DOHH2 (cell line): ENCODE measurements around the gene JOSD2.

Source experiments
- CTCF ChIP-seq: fragments of 200-600 bp; sonication (generic); IDR thresholded peaks from one replicate; pipeline ENCODE4 v1.5.1; 2014; ENCODE audit warnings: antibody characterized with exemption, mild to moderate bottlenecking, low read depth, low read length; ENCODE audit not compliant: poor library complexity, severe bottlenecking
- EZH2phosphoT487 ChIP-seq: fragments of 200-600 bp; sonication (generic); IDR thresholded peaks from 2 replicates; pipeline ENCODE4 v1.6.1; 2017; ENCODE audit warnings: borderline replicate concordance, mild to moderate bottlenecking, antibody characterized with exemption, low read length, moderate library complexity, mixed read lengths

GRCh38 chr19:50476224-50476906, 34.6 kb downstream of the JOSD2 start, which contains the start of the genes EMC10 and GARIN5A:
- TF ChIP-seq CTCF (no peak), EZH2phosphoT487 (no peak)
